ENCODE measurements around the gene TNFAIP8. TPM values are rescaled to one million over a fixed set of nuclear protein-coding genes. Genes with fewer than 3 reads are reported as not detected.

Gene TNFAIP8
- polyA plus RNA-seq, 3 donors, result 11.0 to 69.1 (median 22.9) TPM

- no peak overlapping the region for H3K27ac ChIP-seq (ENCODE audit: low read depth, low read length)
- 91 to 98% (median 98%) methylated on average over 4 of the region's 4 CpGs for WGBS, 3 donors
Observed at GRCh38 chr5:119324842-119325241, 31.0 kb upstream of the TNFAIP8 start.

DNA sequence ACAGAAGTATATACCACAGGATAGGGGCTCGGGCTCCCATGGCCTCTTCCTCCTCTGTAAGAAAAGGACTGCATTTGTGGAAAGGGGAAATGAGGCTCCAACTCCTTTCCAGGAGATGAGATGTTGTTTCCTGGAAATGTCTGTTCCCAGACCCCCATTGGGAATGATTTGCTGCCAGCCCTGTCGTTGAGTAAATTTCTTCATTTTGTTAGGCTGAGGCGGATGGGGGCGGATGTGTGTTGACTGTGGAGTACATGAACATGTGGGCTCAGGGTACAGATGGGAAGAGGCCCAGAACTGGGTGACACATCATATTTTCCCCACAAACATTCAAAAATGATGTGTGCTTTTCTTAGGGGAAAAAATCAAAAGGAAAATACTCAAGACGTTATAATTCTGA is 28.8 kb upstream of the TNFAIP8 start:
- 40 to 74% (median 50%) methylated on average over 5 of the region's 5 CpGs for WGBS, 3 donors
- H3K27ac ChIP-seq (ENCODE audit: low read depth, low read length), result no peak overlapping the region

DNA sequence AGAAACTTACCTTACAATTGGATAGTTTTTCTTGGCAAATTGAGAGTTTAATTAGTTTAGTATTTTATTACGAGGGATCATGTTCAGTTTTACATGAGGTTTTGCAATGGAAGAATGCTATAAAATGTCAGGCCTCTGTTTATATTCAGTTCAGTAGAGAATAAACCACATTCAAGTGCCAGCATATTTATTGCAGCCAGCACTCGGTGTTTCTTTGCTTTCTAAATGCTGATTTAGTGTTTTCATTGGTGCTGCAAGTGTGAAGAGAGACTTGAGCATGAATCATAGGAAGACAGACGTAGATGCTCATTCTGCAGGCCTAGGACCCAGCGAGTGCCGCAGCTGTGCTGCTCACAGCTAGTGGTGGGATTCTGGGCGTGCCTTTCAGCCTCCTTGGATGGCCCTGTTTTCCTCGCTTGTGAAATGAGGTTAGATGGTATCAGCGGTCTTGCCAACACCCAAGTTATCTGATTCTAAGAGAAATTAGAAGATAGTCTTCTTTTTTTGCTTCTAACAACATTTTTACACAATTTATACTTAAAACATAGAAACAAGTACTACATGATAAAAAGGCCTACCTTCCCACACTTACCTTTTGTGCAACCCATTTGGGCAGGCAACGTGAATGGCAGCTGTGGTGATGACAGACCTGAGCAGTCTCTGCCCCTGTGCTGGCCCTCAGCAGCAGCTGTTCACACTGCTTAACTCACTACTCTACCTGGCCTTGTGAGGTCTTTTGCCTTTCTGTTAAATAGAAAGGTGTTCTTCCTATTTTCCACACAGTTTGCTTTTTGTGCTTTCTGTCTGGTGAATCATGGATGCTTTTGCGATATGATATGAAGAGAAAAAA is 26.8 kb upstream of the TNFAIP8 start:
- H3K27ac ChIP-seq (ENCODE audit: low read depth, low read length), result no peak overlapping the region

DNA sequence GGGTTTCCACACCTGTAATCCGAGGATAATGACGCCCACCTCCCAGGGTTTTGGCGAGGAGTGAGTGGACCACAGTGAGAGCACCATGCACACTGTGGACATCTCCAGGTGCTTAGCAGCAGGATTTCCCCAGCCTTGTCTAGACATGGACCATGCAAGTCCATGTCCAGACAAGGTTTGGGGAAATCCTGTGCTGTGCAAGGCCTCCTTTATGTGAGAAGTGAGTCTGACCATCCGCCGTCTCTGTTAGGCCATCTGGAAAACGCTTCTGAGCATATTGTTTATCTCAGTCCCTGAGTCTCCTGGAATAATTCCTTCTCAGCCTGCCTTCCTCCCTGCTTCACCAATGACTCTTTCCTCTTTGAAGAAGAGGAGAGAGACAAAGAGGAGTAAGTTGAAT is 26.2 kb upstream of the TNFAIP8 start:
- WGBS, 3 donors, result 82 to 93% (median 89%) methylated on average over 6 of the region's 6 CpGs

More for the DNA sequence above, 26.8 kb upstream of the TNFAIP8 start:
- WGBS, 3 donors, result 73 to 83% (median 74%) methylated on average over 10 of the region's 10 CpGs

GRCh38 chr5:119330367-119331183 is 25.2 kb upstream of the TNFAIP8 start:
- H3K27ac ChIP-seq (ENCODE audit: low read depth, low read length), result no peak overlapping the region
- 68 to 74% (median 73%) methylated on average over 9 of the region's 9 CpGs for WGBS, 3 donors

More for the DNA sequence above, 26.2 kb upstream of the TNFAIP8 start:
- H3K27ac ChIP-seq (ENCODE audit: low read depth, low read length), result no peak overlapping the region

GRCh38 chr5:119331566-119332095 is 24.2 kb upstream of the TNFAIP8 start:
- no peak overlapping the region for H3K27ac ChIP-seq (ENCODE audit: low read depth, low read length)
- 83 to 96% (median 95%) methylated on average over 3 of the region's 3 CpGs for WGBS, 3 donors

GRCh38 chr5:119332208-119332607 is 23.6 kb upstream of the TNFAIP8 start:
- no peak overlapping the region for H3K27ac ChIP-seq (ENCODE audit: low read depth, low read length)
- 81 to 92% (median 91%) methylated on average over 4 of the region's 4 CpGs for WGBS, 3 donors

- 54 to 55% (median 54%) methylated on average over 4 of the region's 4 CpGs for WGBS, 3 donors
Observed at GRCh38 chr5:119332978-119333401, 22.8 kb upstream of the TNFAIP8 start.

GRCh38 chr5:119333421-119333851 is 22.4 kb upstream of the TNFAIP8 start:
- 56 to 71% (median 57%) methylated on average over 5 of the region's 5 CpGs for WGBS, 3 donors
- no peak overlapping the region for H3K27ac ChIP-seq (ENCODE audit: low read depth, low read length)

More at GRCh38 chr5:119332978-119333401, 22.8 kb upstream of the TNFAIP8 start:
- H3K27ac ChIP-seq (ENCODE audit: low read depth, low read length), result no peak overlapping the region

DNA sequence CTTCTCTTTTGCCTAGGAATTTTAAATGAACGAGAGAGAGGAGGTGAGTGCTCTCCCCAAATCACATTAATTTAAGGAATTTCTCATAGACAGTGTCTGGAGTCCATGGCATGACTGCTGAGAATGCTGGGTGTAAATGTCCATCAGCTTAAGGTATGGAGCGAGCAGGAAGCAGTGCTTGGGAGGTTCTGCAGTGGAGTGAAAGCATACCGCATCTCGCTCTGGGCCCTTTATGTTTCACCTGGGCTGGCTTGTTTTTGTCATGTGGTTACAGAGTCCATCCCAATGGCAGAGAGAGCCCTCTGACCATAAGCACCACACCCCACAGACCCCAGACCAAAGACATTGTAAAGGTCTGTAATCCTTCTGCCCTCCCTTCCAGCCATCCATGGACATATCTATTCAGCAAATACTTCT is 20.6 kb upstream of the TNFAIP8 start:
- no peak overlapping the region for H3K27ac ChIP-seq (ENCODE audit: low read depth, low read length)
- WGBS, 3 donors, result 66 to 81% (median 81%) methylated on average over 4 of the region's 4 CpGs

- 72 to 88% (median 83%) methylated on average over 1 of the region's 1 CpG for WGBS, 3 donors
- no peak overlapping the region for H3K27ac ChIP-seq (ENCODE audit: low read depth, low read length)
Observed at GRCh38 chr5:119336262-119336661, 19.6 kb upstream of the TNFAIP8 start.

DNA sequence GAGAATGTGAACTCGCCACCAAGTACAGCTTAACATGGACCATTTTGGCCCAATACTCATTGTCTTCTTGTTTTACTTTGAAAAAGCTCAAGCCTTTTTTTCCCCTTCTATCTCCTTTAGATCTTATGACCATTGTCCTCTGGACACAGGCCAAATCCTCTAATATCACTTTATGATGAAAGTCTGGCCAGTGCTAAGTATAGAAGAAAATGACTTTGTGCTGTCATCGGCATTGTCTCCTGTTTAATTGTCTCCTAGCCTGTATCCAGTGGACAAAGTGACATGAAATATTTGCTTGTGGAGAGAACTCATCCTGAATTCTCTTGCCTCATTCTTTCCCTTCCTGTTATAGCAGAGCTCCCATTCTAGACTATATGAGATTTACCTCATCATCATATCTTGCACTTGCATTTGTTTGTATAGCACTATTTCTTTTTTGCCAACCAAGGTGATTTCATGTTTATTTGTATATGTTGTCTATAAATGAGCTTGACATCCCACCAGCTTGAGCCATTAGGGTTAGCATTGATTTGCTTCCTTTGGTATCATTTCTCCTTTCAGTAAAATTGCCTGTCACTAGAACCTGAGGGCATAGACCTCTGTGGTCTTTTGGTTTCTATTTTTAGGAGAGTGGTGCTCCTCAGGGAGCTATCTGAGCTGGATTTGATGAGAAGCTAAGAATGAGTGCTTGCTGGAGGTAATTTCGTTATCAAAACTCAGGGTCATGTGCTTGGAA is 18.8 kb upstream of the TNFAIP8 start:
- 58 to 68% (median 67%) methylated on average over 3 of the region's 3 CpGs for WGBS, 3 donors
- H3K27ac ChIP-seq (ENCODE audit: low read depth, low read length), result no peak overlapping the region

GRCh38 chr5:119338326-119338946 is 17.4 kb upstream of the TNFAIP8 start:
- no peak overlapping the region for H3K27ac ChIP-seq (ENCODE audit: low read depth, low read length)
- 60 to 89% (median 72%) methylated on average over 4 of the region's 4 CpGs for WGBS, 3 donors

- 86 to 94% (median 91%) methylated on average over 2 of the region's 2 CpGs for WGBS, 3 donors
- no peak overlapping the region for H3K27ac ChIP-seq (ENCODE audit: low read depth, low read length)
Observed at GRCh38 chr5:119339344-119339743, 16.5 kb upstream of the TNFAIP8 start.

- 60 to 85% (median 85%) methylated on average over 4 of the region's 4 CpGs for WGBS, 3 donors
- no peak overlapping the region for H3K27ac ChIP-seq (ENCODE audit: low read depth, low read length)
Observed at GRCh38 chr5:119339965-119340364, 15.9 kb upstream of the TNFAIP8 start.

GRCh38 chr5:119340597-119341218 is 15.1 kb upstream of the TNFAIP8 start:
- 55 to 83% (median 67%) methylated on average over 11 of the region's 11 CpGs for WGBS, 3 donors
- H3K27ac ChIP-seq (ENCODE audit: low read depth, low read length), result no peak overlapping the region
